Ovary (tissue), 9 donors: Measurements from ENCODE around the gene PRDX2. TPM values are rescaled to one million over a fixed set of nuclear protein-coding genes. Genes with fewer than 3 reads are reported as not detected.

ENCODE experiments used
- DNase-seq, 5 donors: peaks; one replicate each; pipeline ENCODE4 v3.0.0-alpha.2; 2019 to 2020
- H3K27ac ChIP-seq, 2 donors: fragments of 200-600 bp; one replicate each; pipeline versions ENCODE4 v1.5.1 to v1.8.0; 2019 to 2022
- H3K27me3 ChIP-seq: fragments of 200-600 bp; one replicate; pipeline ENCODE4 v1.8.0; 2022
- H3K36me3 ChIP-seq: fragments of 200-600 bp; sonication (generic); one replicate; pipeline ENCODE4 v1.5.1; 2019
- H3K4me1 ChIP-seq: one replicate; pipeline ENCODE4 v1.8.1; 2013; ENCODE audit warnings: mild to moderate bottlenecking, moderate library complexity; ENCODE audit not compliant: insufficient read depth
- H3K4me3 ChIP-seq: fragments of 200-600 bp; sonication (generic); one replicate; pipeline ENCODE4 v1.5.1; 2017
- H3K9me3 ChIP-seq, 2 donors: fragments of 200-600 bp in 1 of 2; sonication (generic) in 1 of 2; one replicate each; pipeline versions ENCODE4 v1.5.1 to v1.8.1; 2013 to 2019; ENCODE audit warnings: mild to moderate bottlenecking in 1 of 2, moderate library complexity in 1 of 2
- CTCF ChIP-seq, 3 donors: fragments of 450-650 bp in 2 of 3; fragments of 200-600 bp in 1 of 3; IDR thresholded peaks; one replicate each; pipeline versions ENCODE4 v1.5.1 to v1.8.0; 2016 to 2022; ENCODE audit warnings: antibody characterized with exemption in 3 of 3, mild to moderate bottlenecking in 1 of 3
- EP300 ChIP-seq: sonication (generic); formaldehyde crosslinking; IDR thresholded peaks from one replicate; pipeline ENCODE4 v1.6.1; 2017; ENCODE audit warnings: antibody characterized with exemption
- POLR2A ChIP-seq: fragments of 450-650 bp; IDR thresholded peaks from one replicate; pipeline ENCODE4 v1.6.1; 2017; ENCODE audit warnings: antibody characterized with exemption, mild to moderate bottlenecking, moderate library complexity
- WGBS, 3 donors: extraction: QIAGEN DNeasy Blood & Tissue Kit in 1 of 3; methylation state at CpG; one replicate each; pipeline versions ENCODE4 v1.1.5 to v1.1.7; 2013 to 2017; 5-methylcytosine and 5-hydroxymethylcytosine counted together
- intact Hi-C, 4 donors: fragments of 100-400 bp; cut with DNase I; formaldehyde crosslinking; loops; one replicate each; pipeline versions ENCODE4 v1.11.0 to v1.15.1; 2022 to 2023
- polyA plus RNA-seq, 2 donors: library from polyadenylated mRNA; stranded (reverse); fragments of 200-250 nt in 1 of 2; fragments of 350-450 nt in 1 of 2; fragmentation: Illumina TruSeq in 1 of 2; extraction: RNeasy Lipid Tissue Mini Kit (QIAGEN cat#74804) in 1 of 2; gene quantifications; one replicate each; pipeline ENCODE4 v1.2.3, GENCODE V29; 2013 to 2014
- total RNA-seq, 7 donors: library from RNA; depleted of rRNA in 2 of 7; stranded (reverse); fragments of >200 nt in 2 of 7; fragmentation: NEBNext Ultra II Directional in 3 of 7; extraction: Animal tissue kit (Norgen Biotek cat#: 25700) in 3 of 7; gene quantifications; one replicate each; pipeline versions ENCODE4 v1.1.0 to v1.2.4, GENCODE V29; 2016 to 2023
- donor health status: DM: no; HTN: no; CAD: no; lungs with moderate emphysema.
- donor health status: DM: no; HTN: no; CAD: no.
- donor health status: Bipolar disorder and iron deficiency.
- donor health status: DM: yes; HTN: yes; CAD: no.
- donor health status: DM: no; HTN: no; CAD: no.
- donor health status: DM: yes; HTN: yes; CAD: no.

The PRDX2 gene
- total and polyA plus RNA-seq, 9 donors = 98.3 to 321 (median 237) TPM

GRCh38 chr19:12838886-12839756 lies 37.5 kb upstream of the PRDX2 start:
- Histone ChIP-seq H3K4me1 (peaks cover 5% of the 10 kb centered on the region), H3K36me3 (no peaks in the 10 kb centered on the region), H3K27ac (no peak overlapping the region), H3K4me3 (no peak overlapping the region), H3K27me3 (peaks cover 9% of the 10 kb centered on the region), H3K9me3 (no peaks in the 10 kb centered on the region)
- TF ChIP-seq CTCF (IDR thresholded peaks at IDR 0.05) (no peak), POLR2A (no peak), EP300 (no peak)
- DNase-seq = no peak
- 19 to 26% (median 24%) methylated on average over 19 to 21 of the region's 21 CpGs for WGBS, 3 donors
- intact Hi-C loops = no loop called here

- H3K4me3 ChIP-seq = no peak within 1 kb of the TSS
- H3K27me3 ChIP-seq = peaks cover 13% of the 10 kb centered on the region
- H3K9me3 ChIP-seq = no peaks in the 10 kb centered on the region
- 1% methylated on average over 34 to 69 of the region's 69 CpGs for WGBS, 3 donors
- intact Hi-C loops = no loop called here
- no peaks in the 10 kb centered on the region for H3K36me3 ChIP-seq
- H3K27ac ChIP-seq = no peak within 1 kb of the TSS
- no peak for TF ChIP-seq EP300
- no peak for TF ChIP-seq CTCF (IDR thresholded peaks at IDR 0.05)
- no peak for DNase-seq
- H3K4me1 ChIP-seq = peaks cover 5% of the 10 kb centered on the region
Measured at GRCh38 chr19:12838182-12838885, 36.7 kb upstream of the PRDX2 start, which contains the start of gene MAST1. Gene MAST1 (plus strand): TSS chr19:12838515. CDS start chr19:12838573, 58 bp downstream.

GRCh38 chr19:12837225-12837624 lies 35.6 kb upstream of the PRDX2 start:
- H3K4me1 ChIP-seq = peaks cover 5% of the 10 kb centered on the region

GRCh38 chr19:12836529-12836863 lies 34.9 kb upstream of the PRDX2 start:
- peaks cover 18% of the 10 kb centered on the region for H3K27me3 ChIP-seq
- no peaks in the 10 kb centered on the region for H3K36me3 ChIP-seq
- TF ChIP-seq CTCF (IDR thresholded peaks at IDR 0.05) (no peak), EP300 (no peak), POLR2A (no peak)
- no peak overlapping the region for H3K4me3 ChIP-seq
- WGBS, 3 donors = 3 to 5% (median 3%) methylated on average over 6 of the region's 6 CpGs
- H3K9me3 ChIP-seq = no peaks in the 10 kb centered on the region
- no peak for DNase-seq
- intact Hi-C loops = no loop called here
- H3K4me1 ChIP-seq = peaks cover 5% of the 10 kb centered on the region
- H3K27ac ChIP-seq = no peak overlapping the region

More at GRCh38 chr19:12837225-12837624, 35.6 kb upstream of the PRDX2 start:
- H3K9me3 ChIP-seq = no peaks in the 10 kb centered on the region
- intact Hi-C loops = no loop called here
- no peaks in the 10 kb centered on the region for H3K36me3 ChIP-seq
- no peak overlapping the region for H3K27ac ChIP-seq
- H3K4me3 ChIP-seq = no peak overlapping the region
- no peak for DNase-seq
- TF ChIP-seq CTCF (IDR thresholded peaks at IDR 0.05) = no peak
- TF ChIP-seq POLR2A = no peak
- no peak for TF ChIP-seq EP300
- 67 to 74% (median 72%) methylated on average over 4 of the region's 4 CpGs for WGBS, 3 donors
- peaks cover 13% of the 10 kb centered on the region for H3K27me3 ChIP-seq
